ENCODE data around the gene CBR1. TPM values are rescaled to one million over a fixed set of nuclear protein-coding genes. Genes with fewer than 3 reads are reported as not detected.

The CBR1 gene
- total and polyA plus RNA-seq, 8 donors = 79.9 to 372 (median 155) TPM

DNA sequence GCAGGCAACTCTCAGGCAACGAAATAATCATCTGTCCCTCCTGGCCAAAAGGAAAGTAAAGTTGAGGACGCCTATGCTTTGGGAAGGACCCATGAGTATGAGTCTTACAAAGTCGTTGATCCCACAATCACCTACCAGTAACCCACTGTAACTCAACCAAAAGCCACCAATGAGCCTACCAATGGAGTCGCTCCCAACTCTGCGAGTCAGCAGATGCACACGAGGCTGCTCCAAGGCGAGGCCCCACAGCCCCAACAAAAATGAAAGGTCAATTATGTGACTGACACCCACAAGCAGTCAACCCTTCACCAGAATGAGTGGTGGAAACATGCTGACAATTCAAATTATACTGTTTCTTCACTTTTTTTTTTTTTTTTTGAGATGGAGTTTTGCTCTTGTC lies 21.5 kb upstream of the CBR1 start:
- intact Hi-C loops (cut with DNase I; ENCODE audit: low total_unique reads) = no loop called here
- Histone ChIP-seq H3K27me3 (no peaks in the 10 kb centered on the region), H3K9me3 (no peaks in the 10 kb centered on the region), H3K36me3 (peaks cover 55 to 100% (median 99%) of the 10 kb centered on the region in 4 donors), H3K27ac (no peak overlapping the region), H3K4me1 (no peaks in the 10 kb centered on the region), H3K4me3 (no peak overlapping the region)
- DNase-seq = no peak
- WGBS, 5 donors = 92 to 98% (median 97%) methylated on average over 7 of the region's 7 CpGs
- no peak for TF ChIP-seq EP300 (IDR thresholded peaks at IDR 0.05)
- no peak for TF ChIP-seq POLR2A (IDR thresholded peaks at IDR 0.05)
- TF ChIP-seq, protein P1, sequence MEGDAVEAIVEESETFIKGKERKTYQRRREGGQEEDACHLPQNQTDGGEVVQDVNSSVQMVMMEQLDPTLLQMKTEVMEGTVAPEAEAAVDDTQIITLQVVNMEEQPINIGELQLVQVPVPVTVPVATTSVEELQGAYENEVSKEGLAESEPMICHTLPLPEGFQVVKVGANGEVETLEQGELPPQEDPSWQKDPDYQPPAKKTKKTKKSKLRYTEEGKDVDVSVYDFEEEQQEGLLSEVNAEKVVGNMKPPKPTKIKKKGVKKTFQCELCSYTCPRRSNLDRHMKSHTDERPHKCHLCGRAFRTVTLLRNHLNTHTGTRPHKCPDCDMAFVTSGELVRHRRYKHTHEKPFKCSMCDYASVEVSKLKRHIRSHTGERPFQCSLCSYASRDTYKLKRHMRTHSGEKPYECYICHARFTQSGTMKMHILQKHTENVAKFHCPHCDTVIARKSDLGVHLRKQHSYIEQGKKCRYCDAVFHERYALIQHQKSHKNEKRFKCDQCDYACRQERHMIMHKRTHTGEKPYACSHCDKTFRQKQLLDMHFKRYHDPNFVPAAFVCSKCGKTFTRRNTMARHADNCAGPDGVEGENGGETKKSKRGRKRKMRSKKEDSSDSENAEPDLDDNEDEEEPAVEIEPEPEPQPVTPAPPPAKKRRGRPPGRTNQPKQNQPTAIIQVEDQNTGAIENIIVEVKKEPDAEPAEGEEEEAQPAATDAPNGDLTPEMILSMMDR (IDR thresholded peaks at IDR 0.05) = no peak
- no peak for TF ChIP-seq POLR2AphosphoS5 (IDR thresholded peaks at IDR 0.05)

DNA sequence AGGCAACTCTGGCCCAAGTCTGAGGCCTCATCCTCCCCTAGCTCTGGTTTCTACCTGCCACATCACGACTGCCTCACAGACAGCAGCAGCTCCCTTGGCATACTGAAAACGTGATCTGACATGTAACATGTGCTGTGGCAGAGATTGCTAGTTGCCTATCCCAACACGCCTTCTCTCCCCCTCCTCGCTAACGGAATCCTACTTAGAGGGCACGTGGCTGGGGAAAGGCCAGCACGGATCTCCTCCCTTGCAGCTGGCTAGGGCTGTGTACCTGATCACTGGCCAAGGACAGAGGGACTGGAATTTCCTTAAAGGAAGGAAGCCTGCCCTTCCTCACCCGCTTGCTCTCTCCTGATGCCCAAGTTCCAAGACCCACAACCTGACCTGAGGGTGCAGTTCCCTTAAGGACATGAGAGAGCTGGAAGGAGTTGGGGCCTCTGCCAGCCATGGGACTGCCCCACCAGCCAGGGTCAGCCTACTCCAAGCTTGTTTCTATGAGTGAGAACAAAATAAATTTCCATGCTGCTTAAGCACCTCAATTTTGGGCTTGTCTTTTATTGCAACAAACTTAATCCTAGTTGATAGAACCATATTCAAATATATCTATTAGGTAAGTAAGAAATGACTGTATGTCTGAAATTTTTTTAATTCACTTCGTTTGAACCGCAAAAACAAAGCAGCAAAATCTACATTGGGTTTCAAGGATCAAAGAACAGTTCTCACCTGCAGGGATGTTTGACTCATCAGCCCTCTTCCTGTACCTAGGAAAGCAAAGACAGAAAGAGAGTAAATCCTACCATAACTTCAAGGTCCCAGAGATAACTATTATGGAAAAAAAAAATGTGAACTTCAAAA lies 16.7 kb upstream of the CBR1 start:
- intact Hi-C loops (cut with DNase I; ENCODE audit: low total_unique reads) = no loop called here
- TF ChIP-seq POLR2A (IDR thresholded peaks at IDR 0.05) = no peak
- TF ChIP-seq, protein P1 (IDR thresholded peaks at IDR 0.05) = no peak
- Histone ChIP-seq H3K4me1 (peaks cover 0 to 9% (median 4%) of the 10 kb centered on the region in 4 donors), H3K9me3 (no peaks in the 10 kb centered on the region), H3K36me3 (peaks cover 55 to 100% (median 99%) of the 10 kb centered on the region in 4 donors), H3K27ac (no peak overlapping the region), H3K4me3 (no peak overlapping the region), H3K27me3 (no peaks in the 10 kb centered on the region)
- WGBS, 5 donors = 80 to 91% (median 84%) methylated on average over 10 of the region's 10 CpGs
- no peak for DNase-seq

DNA sequence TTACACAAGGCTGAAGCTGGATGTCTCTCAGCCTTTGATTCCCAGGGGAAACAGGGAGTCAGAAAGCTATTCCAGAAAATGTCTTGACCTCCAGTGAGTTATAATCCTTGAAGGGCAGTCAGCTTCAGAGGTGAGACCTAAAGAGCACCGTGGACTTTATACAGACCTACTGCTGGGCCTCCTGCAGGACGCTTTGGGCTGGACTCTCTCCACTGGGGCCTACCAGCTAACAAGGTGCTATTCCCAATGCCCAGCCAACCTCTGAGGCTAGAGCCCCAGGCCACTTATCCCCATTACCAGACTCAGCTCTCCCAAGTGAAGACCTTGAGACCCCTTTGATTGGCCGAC lies 16.1 kb upstream of the CBR1 start:
- no peak for DNase-seq
- Histone ChIP-seq H3K27me3 (no peaks in the 10 kb centered on the region), H3K4me1 (peaks cover 0 to 15% (median 9%) of the 10 kb centered on the region in 4 donors), H3K4me3 (no peak overlapping the region), H3K9me3 (no peaks in the 10 kb centered on the region), H3K27ac (no peak overlapping the region), H3K36me3 (peaks cover 51 to 100% (median 99%) of the 10 kb centered on the region in 4 donors)
- TF ChIP-seq POLR2AphosphoS5 (IDR thresholded peaks at IDR 0.05) = no peak
- TF ChIP-seq POLR2A (IDR thresholded peaks at IDR 0.05) = no peak
- no peak for TF ChIP-seq EP300 (IDR thresholded peaks at IDR 0.05)
- TF ChIP-seq, protein P1 (IDR thresholded peaks at IDR 0.05) = no peak
- intact Hi-C loops (cut with DNase I; ENCODE audit: low total_unique reads) = no loop called here
- 78 to 94% (median 92%) methylated on average over 3 of the region's 3 CpGs for WGBS, 5 donors

DNA sequence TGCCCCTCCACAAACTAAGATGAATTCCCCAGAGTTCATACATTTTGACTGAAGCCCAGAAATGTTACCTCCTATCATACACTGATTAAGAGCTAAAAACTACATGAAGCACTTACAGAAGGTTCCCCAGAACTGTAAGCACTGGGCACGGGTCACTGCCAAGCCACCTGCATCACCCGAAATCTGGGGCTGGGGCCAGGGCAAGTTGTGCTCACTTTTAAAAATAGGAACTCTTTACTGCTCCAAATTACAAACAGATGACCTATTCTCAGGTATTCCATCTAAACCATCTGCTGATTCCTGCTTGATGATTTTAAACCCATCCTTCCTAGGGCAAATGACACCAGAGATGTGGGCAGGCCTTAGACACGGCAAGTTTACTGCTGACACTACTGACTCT lies 14.3 kb upstream of the CBR1 start:
- Histone ChIP-seq H3K36me3 (peaks cover 50 to 82% (median 81%) of the 10 kb centered on the region in 4 donors), H3K27ac (no peak overlapping the region), H3K27me3 (no peaks in the 10 kb centered on the region), H3K4me1 (peaks cover 6 to 26% (median 21%) of the 10 kb centered on the region in 4 donors), H3K9me3 (no peaks in the 10 kb centered on the region), H3K4me3 (no peak overlapping the region)
- TF ChIP-seq POLR2AphosphoS5 (IDR thresholded peaks at IDR 0.05) = no peak
- no peak for TF ChIP-seq POLR2A (IDR thresholded peaks at IDR 0.05)
- TF ChIP-seq, protein P1 (IDR thresholded peaks at IDR 0.05) = no peak
- TF ChIP-seq EP300 (IDR thresholded peaks at IDR 0.05) = no peak
- intact Hi-C loops (cut with DNase I; ENCODE audit: low total_unique reads) = no loop called here
- DNase-seq = no peak
- 93 to 99% (median 95%) methylated on average over 3 of the region's 3 CpGs for whole genome bisulfite sequencing, 5 donors

All from stomach (tissue), 9 donors.